Endothelial cell of umbilical vein (primary cell): ENCODE data around the gene CPXM2. TPM values are rescaled to one million over a fixed set of nuclear protein-coding genes. Genes with fewer than 3 reads are reported as not detected.

Experiments
- BruUV-seq: library from RNA; stranded (reverse); fragments of 400-500 nt; replicated peaks from 2 replicates; lab custom pipeline; 2021; lab: Mats Ljungman, UMichigan
- CTCF ChIA-PET: fragments of 300-600, 350-600 bp; sonication (Branson Sonifier 250); formaldehyde crosslinking; loops from one replicate; lab custom pipeline; 2021; ENCODE audit warnings: antibody characterized with exemption, inconsistent platforms; lab: Charles Lee
- POLR2A ChIA-PET: fragments of 300-600, 350-600 bp; sonication (Branson Sonifier 250); formaldehyde crosslinking; loops from one replicate; lab custom pipeline; 2021; ENCODE audit warnings: antibody characterized with exemption, inconsistent platforms; lab: Charles Lee
- DNase-seq: peaks from one replicate; pipeline ENCODE4 v3.0.0-alpha.2; 2011; ENCODE audit warnings: low read depth, low spot score
- FAIRE-seq: peaks from 2 replicates; lab custom pipeline; 2011; peaks lifted over from hg19 to GRCh38; lab: Jason Lieb, UNC
- H2AFZ ChIP-seq: 2 replicates; pipeline ENCODE4 v1.6.0; 2012; ENCODE audit warnings: low read depth, low read length, control low read depth, inconsistent platforms
- H3K27ac ChIP-seq: 2 replicates; pipeline ENCODE4 v1.5.1; 2011; ENCODE audit warnings: low read depth, mild to moderate bottlenecking, control low read depth, low read length, moderate library complexity; ENCODE audit not compliant: insufficient read depth
- H3K27me3 ChIP-seq, 2 experiments: 2 replicates each; pipeline versions ENCODE4 v1.6.0 to v1.6.1; 2011; ENCODE audit warnings: low read length in 2 of 2, mixed read lengths in 1 of 2; ENCODE audit not compliant: control insufficient read depth in 2 of 2, insufficient read depth in 2 of 2
- H3K36me3 ChIP-seq, 2 experiments: 2 replicates in 1 of 2; 3 replicates in 1 of 2; pipeline ENCODE4 v1.5.1; 2011; ENCODE audit warnings: low read length in 2 of 2, mild to moderate bottlenecking in 1 of 2, moderate library complexity in 1 of 2; ENCODE audit not compliant: control insufficient read depth in 2 of 2, insufficient read depth in 2 of 2; ENCODE audit errors: extremely low read depth in 1 of 2
- H3K4me1 ChIP-seq: 3 replicates; pipeline ENCODE4 v1.5.1; 2011; ENCODE audit warnings: mild to moderate bottlenecking, low read length; ENCODE audit not compliant: control insufficient read depth, insufficient read depth; ENCODE audit errors: extremely low read depth
- H3K4me2 ChIP-seq: 2 replicates; pipeline ENCODE4 v1.6.1; 2011; ENCODE audit warnings: low read length, control low read depth, mixed read lengths; ENCODE audit not compliant: insufficient read depth
- H3K4me3 ChIP-seq, 3 experiments: fragments of 200-600 bp in 1 of 3; sonication (generic), shearing (Covaris generic) in 1 of 3; replicated peaks in 1 of 3; 2 replicates each; pipeline ENCODE4 v1.5.1; 2011 to 2016; ENCODE audit warnings: control low read depth in 3 of 3, low read length in 3 of 3, mild to moderate bottlenecking in 2 of 3, inconsistent platforms in 1 of 3, low read depth in 1 of 3, moderate library complexity in 1 of 3; ENCODE audit not compliant: insufficient read depth in 1 of 3
- H3K79me2 ChIP-seq: 2 replicates; pipeline ENCODE4 v1.6.0; 2012; ENCODE audit warnings: low read length, inconsistent platforms; ENCODE audit not compliant: control insufficient read depth, insufficient read depth
- H3K9ac ChIP-seq: replicated peaks from 2 replicates; pipeline ENCODE3; 2011; ENCODE audit warnings: low read length, control low read depth; ENCODE audit not compliant: insufficient read depth; ENCODE audit errors: extremely low read depth
- H3K9me1 ChIP-seq: replicated peaks from 3 replicates; pipeline ENCODE4 v1.6.0; 2011; ENCODE audit warnings: mild to moderate bottlenecking, low read length; ENCODE audit not compliant: control insufficient read depth, insufficient read depth; ENCODE audit errors: extremely low read depth
- H3K9me3 ChIP-seq: replicated peaks from 2 replicates; pipeline ENCODE4 v1.5.1; 2012; ENCODE audit warnings: low read length, inconsistent platforms; ENCODE audit not compliant: control insufficient read depth, insufficient read depth
- H4K20me1 ChIP-seq: replicated peaks from 2 replicates; pipeline ENCODE3; 2011; ENCODE audit warnings: mild to moderate bottlenecking, low read length; ENCODE audit not compliant: control insufficient read depth, insufficient read depth; ENCODE audit errors: extremely low read depth
- EZH2 ChIP-seq: IDR thresholded peaks from 2 replicates; pipeline ENCODE4 v1.6.1; 2012; ENCODE audit warnings: borderline replicate concordance, low read depth, mild to moderate bottlenecking, moderate library complexity, low read length, inconsistent platforms; ENCODE audit not compliant: severe bottlenecking
- FOS ChIP-seq: IDR thresholded peaks from 2 replicates; pipeline ENCODE4 v1.6.1; 2011; ENCODE audit warnings: mild to moderate bottlenecking, low read length, moderate library complexity, borderline replicate concordance; ENCODE audit not compliant: insufficient read depth
- GATA2 ChIP-seq: IDR thresholded peaks from 2 replicates; pipeline ENCODE4 v1.7.0; 2011; ENCODE audit warnings: low read depth, mild to moderate bottlenecking, moderate library complexity, mixed read lengths, low read length; ENCODE audit not compliant: insufficient read length, insufficient read depth
- JUN ChIP-seq: IDR thresholded peaks from 2 replicates; pipeline ENCODE4 v1.6.1; 2011; ENCODE audit warnings: borderline replicate concordance, low read depth; ENCODE audit not compliant: insufficient read length, insufficient read depth
- MAX ChIP-seq: IDR thresholded peaks from 2 replicates; pipeline ENCODE4 v1.6.1; 2011; ENCODE audit not compliant: insufficient read depth, insufficient read length
- MYC ChIP-seq: IDR thresholded peaks from one replicate; pipeline ENCODE4 v1.6.1; 2011; ENCODE audit warnings: mild to moderate bottlenecking, low read depth, low read length
- POLR2A ChIP-seq: IDR thresholded peaks from 2 replicates; pipeline ENCODE4 v1.6.1; 2012; ENCODE audit warnings: low read depth, mild to moderate bottlenecking, control low read depth, low read length
- POLR2AphosphoS5 ChIP-seq: IDR thresholded peaks from 2 replicates; pipeline ENCODE4 v1.6.1; 2012; ENCODE audit warnings: low read depth, mild to moderate bottlenecking, control low read depth, low read length, moderate library complexity; ENCODE audit not compliant: insufficient read depth
- dilution Hi-C: fragments of 300-500 bp; cut with MboI; formaldehyde crosslinking; loops from one replicate; pipeline ENCODE4 v1.15.0; 2019; ENCODE audit warnings: low sequenced_read_pairs; ENCODE audit not compliant: extremely low pct_ligation_motif_present
- intact Hi-C: fragments of 100-400 bp; cut with micrococcal nuclease; formaldehyde crosslinking; loops from one replicate; pipeline ENCODE4 v1.10.0; 2022
- polyA plus RNA-seq, 4 experiments: library from polyadenylated mRNA; depleted of rRNA in 3 of 4; stranded (reverse) in 3 of 4; unstranded in 1 of 4; fragments of >200 nt; gene quantifications; 2 replicates each; pipeline versions ENCODE4 v1.2.1 to v1.2.3, GENCODE V29; 2011 to 2012; ENCODE audit warnings: missing spikeins in 1 of 4
- total RNA-seq: library from RNA; stranded (reverse); gene quantifications from 2 replicates; pipeline ENCODE4 v1.2.3, GENCODE V29; 2021
- TF ChIP-seq, protein P1 (sequence below), 2 donors: IDR thresholded peaks; 1 replicate in 1 of 2; 2 replicates in 1 of 2; pipeline ENCODE4 v1.5.1; 2011; ENCODE audit warnings: low read length in 2 of 2, mild to moderate bottlenecking in 2 of 2, moderate library complexity in 2 of 2, control low read depth in 1 of 2, inconsistent platforms in 1 of 2, low read depth in 1 of 2; ENCODE audit not compliant: insufficient read depth in 1 of 2; ENCODE audit errors: extremely low read depth in 1 of 2

CPXM2 gene
- total and polyA plus RNA-seq, 2 donors (not counting 3 experiments of a cell fraction or from before 2014, with no cell fraction given): 1.8 to 2.7 TPM

DNA sequence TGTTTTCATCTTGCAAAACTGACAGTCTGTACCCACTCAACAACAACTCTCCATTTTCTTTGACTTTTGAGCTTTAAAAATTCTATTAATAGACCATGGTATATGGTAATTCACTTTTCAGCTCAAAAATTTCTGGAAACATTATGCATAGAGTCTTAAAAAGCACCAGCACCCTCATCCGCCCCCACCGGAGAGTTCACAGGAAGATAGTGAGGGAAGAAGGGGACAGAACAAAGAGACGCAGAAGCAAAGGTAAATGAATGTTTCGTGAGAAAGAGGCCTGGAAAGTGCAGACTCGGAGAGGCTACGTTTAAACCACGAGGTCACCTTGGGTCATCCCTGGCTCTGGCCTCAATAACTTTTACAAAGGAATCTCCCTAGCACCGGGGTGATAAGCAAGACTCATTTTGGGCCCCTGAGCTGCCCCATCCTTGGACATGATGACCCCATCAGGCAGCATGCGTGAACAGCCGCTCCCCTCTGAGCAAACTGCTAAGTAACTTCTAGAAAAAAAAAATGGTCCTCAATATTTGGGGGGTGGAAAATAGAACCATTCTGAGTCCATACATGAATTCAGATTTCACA, 96.3 kb downstream of the CPXM2 start:
- Histone ChIP-seq H3K4me1 (peaks cover 2% of the 10 kb centered on the region), H3K36me3 (no peaks in the 10 kb centered on the region), H3K9ac (no peak overlapping the region), H2AFZ (no peak overlapping the region), H3K4me3 (no peak overlapping the region), H3K9me3 (no peaks in the 10 kb centered on the region), H3K27ac (no peak overlapping the region), H4K20me1 (no peaks in the 10 kb centered on the region), H3K79me2 (no peaks in the 10 kb centered on the region), H3K27me3 (no peaks in the 10 kb centered on the region), H3K4me2 (no peak overlapping the region), H3K9me1 (no peaks in the 10 kb centered on the region)
- CTCF ChIA-PET: no interaction called here
- BruUV-seq: no TSS peak
- intact Hi-C loops (no loop called here), dilution Hi-C loops (no loop called here)
- POLR2A ChIA-PET: no interaction called here
- no peak for FAIRE-seq
- TF ChIP-seq MAX: no peak
- no peak for TF ChIP-seq MYC
- TF ChIP-seq, protein P1, sequence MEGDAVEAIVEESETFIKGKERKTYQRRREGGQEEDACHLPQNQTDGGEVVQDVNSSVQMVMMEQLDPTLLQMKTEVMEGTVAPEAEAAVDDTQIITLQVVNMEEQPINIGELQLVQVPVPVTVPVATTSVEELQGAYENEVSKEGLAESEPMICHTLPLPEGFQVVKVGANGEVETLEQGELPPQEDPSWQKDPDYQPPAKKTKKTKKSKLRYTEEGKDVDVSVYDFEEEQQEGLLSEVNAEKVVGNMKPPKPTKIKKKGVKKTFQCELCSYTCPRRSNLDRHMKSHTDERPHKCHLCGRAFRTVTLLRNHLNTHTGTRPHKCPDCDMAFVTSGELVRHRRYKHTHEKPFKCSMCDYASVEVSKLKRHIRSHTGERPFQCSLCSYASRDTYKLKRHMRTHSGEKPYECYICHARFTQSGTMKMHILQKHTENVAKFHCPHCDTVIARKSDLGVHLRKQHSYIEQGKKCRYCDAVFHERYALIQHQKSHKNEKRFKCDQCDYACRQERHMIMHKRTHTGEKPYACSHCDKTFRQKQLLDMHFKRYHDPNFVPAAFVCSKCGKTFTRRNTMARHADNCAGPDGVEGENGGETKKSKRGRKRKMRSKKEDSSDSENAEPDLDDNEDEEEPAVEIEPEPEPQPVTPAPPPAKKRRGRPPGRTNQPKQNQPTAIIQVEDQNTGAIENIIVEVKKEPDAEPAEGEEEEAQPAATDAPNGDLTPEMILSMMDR (IDR thresholded peaks at IDR 0.05; ENCODE audit: extremely low read depth in 1 of 2, insufficient read depth in 1 of 2, low read depth in 1 of 2, low read length in 2 of 2): no peak
- TF ChIP-seq POLR2A: no peak
- no peak for TF ChIP-seq EZH2
- no peak for TF ChIP-seq FOS
- TF ChIP-seq GATA2: no peak
- no peak for TF ChIP-seq POLR2AphosphoS5
- no peak for TF ChIP-seq JUN
- no peak for DNase-seq
